ENCODE data around the gene PUM2.

Gene PUM2

GRCh38 chr2:20205915-20206524 lies 144.6 kb downstream of the PUM2 start:
- in situ Hi-C loops (cut with MboI; ENCODE audit: low sequenced_read_pairs), result no loop called here

DNA sequence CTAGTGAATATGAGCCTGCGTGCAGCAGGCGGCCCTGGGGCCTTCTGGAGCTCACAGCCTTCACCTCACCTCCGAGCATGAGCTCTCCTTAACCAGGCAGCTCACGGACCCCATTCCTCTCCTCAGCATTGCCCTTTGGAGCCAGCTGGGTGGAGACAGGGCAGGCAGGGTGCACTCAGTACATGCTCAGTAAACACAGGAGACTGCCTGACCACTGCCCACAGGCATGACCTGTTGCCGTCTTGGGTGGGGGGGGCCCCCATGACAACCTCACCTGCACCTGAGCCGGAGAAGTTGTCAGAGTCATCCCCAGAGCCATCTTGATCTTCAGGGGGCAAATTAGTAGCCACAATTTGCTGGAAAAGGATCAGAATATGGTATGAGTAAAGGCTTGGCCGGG lies 145.6 kb downstream of the PUM2 start:
- in situ Hi-C loops (cut with MboI; ENCODE audit: low sequenced_read_pairs), result no loop called here

DNA sequence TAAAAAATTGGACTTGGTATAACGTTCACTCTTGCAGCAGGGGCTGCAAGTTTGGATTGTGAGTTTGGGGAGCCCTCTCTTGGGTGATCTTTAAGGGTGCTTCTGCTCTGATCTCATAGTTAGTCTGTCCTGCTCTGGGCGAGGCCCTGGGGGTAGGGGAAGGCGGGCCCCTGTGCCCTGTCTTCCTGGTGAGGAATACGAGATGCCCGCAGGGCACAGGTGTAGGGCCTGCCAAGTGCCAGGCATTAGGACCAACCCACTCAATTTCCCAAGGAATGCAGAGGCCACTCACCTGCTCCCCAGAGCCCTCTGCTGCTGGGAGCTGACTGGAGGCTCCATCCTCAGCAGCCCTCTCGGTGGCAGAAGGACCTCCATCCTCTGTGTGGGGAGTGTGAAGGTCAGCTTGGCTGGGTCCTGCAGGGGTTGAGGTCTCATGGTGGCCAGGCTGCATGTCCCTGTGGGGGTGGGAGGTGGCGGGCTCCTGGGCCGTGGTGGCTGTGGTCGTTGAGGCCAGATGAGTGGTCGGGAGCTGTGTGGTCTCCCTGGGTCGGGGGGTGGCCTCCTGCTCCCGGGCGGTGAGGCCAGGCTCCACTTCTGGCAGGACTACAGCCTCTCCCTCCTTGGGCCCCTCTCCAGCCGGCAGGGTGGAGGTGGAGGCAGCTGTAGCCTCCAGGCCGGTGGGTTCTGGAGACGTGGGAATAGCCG lies 147.0 kb downstream of the PUM2 start:
- in situ Hi-C loops (cut with MboI; ENCODE audit: low sequenced_read_pairs), result no loop called here

- in situ Hi-C loops (cut with MboI; ENCODE audit: low sequenced_read_pairs), result no loop called here
Observed at GRCh38 chr2:20203072-20203471, 147.6 kb downstream of the PUM2 start.

DNA sequence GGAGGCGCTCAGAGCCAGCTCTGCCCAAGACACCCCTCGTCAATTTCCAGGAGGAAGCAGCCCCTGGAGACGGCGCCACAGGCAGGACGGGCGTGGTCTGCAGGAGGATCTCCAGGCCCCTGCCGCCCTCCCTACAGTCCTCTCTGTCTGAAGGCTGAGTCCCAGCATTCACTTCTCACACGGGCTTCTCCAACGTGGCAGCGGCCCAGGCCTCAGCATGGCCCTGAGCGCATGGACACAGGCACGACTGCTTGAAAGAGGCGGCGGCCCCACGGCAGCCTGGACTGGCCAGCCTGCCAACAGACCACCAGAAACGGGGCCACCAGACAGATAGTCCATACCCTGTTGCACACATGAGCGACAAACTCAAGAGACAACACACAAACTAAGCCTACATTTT lies 149.0 kb downstream of the PUM2 start:
- in situ Hi-C loops (cut with MboI; ENCODE audit: low sequenced_read_pairs), result no loop called here

- in situ Hi-C loops (cut with MboI; ENCODE audit: low sequenced_read_pairs), result no loop called here
Observed at GRCh38 chr2:20200697-20201555, 149.7 kb downstream of the PUM2 start.

GRCh38 chr2:20199633-20200270 lies 150.9 kb downstream of the PUM2 start:
- in situ Hi-C loops (cut with MboI; ENCODE audit: low sequenced_read_pairs), result no loop called here

- in situ Hi-C loops (cut with MboI; ENCODE audit: low sequenced_read_pairs), result no loop called here
Observed at GRCh38 chr2:20198796-20199632, 151.6 kb downstream of the PUM2 start.
